NT2/D1 (cell line): Measurements from ENCODE around the gene DOCK11.

Experiments used
- SUZ12 ChIP-seq: IDR thresholded peaks from 2 replicates; pipeline ENCODE4 v1.6.1; 2011; ENCODE audit not compliant: insufficient read length, insufficient read depth; ENCODE audit errors: extremely low read depth
- YY1 ChIP-seq: IDR thresholded peaks from 2 replicates; pipeline ENCODE4 v1.6.1; 2011; ENCODE audit not compliant: insufficient read length, insufficient read depth
- ZNF274 ChIP-seq: IDR thresholded peaks from 2 replicates; pipeline ENCODE4 v1.6.1; 2011; ENCODE audit warnings: mild to moderate bottlenecking, low read depth, low read length

DNA sequence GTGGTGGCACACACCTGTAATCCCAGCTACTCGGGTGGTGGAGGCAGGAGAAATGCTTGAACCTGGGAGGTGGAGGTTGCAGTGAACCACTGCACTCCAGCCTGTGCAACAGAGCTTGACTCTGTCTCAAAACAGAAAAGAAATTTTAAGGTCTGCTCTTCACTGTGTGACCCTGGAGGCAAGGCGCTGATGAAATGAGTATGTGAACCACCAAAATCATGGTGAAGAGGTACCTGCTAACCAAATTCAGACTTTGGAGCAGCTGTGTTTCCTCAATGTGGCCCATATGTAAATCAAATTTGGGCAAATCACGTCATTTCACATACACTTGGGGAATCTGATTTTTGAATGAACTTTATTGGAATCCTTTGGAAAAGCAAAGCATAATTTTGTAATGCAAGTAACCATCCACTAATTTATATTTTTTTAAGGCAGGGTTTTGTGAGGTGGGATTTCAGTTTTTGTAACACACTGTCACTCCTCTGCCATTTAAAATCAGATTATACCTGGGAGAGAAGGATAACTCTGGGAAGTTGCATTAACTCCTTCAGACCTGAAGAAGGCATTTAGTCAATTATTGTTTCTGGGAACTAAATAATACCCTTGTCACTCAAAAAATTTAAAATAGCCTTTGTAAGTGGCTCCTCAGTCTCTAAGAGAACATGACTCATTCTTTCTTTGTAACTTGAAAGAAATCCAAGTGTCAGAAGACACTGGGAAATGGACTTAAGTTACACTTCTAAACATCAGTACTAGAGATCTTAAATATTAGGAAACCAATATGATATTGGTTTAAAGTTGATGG, 24.0 kb downstream of the DOCK11 start:
- TF ChIP-seq ZNF274 (no peak), YY1 (no peak), SUZ12 (no peak)
